ENCODE results near the gene ARHGAP8.

The ARHGAP8 gene

GRCh38 chr22:44777364-44777755 is 25.0 kb downstream of the ARHGAP8 start:
- H3K4me3 ChIP-seq (ENCODE audit: low read depth, low read length), result no peak overlapping the region
- no peak for DNase-seq (ENCODE audit: low read depth)
- TF ChIP-seq POLR2A (IDR thresholded peaks at IDR 0.05; ENCODE audit: extremely low read depth, insufficient read length) (no peak), MYC (IDR thresholded peaks at IDR 0.05; ENCODE audit: low read depth, low read length) (no peak), MAX (IDR thresholded peaks at IDR 0.05; ENCODE audit: low read depth, low read length) (no peak), CTCF (IDR thresholded peaks at IDR 0.05; ENCODE audit: low read depth, low read length) (no peak)

- no peak for DNase-seq (ENCODE audit: low read depth)
- TF ChIP-seq MAX (IDR thresholded peaks at IDR 0.05; ENCODE audit: low read depth, low read length), result no peak
- no peak for TF ChIP-seq MYC (IDR thresholded peaks at IDR 0.05; ENCODE audit: low read depth, low read length)
- no peak for TF ChIP-seq CTCF (IDR thresholded peaks at IDR 0.05; ENCODE audit: low read depth, low read length)
- no peak for TF ChIP-seq POLR2A (IDR thresholded peaks at IDR 0.05; ENCODE audit: extremely low read depth, insufficient read length)
- H3K4me3 ChIP-seq (ENCODE audit: low read depth, low read length), result no peak overlapping the region
Observed at GRCh38 chr22:44780876-44781449, 28.6 kb downstream of the ARHGAP8 start.

GRCh38 chr22:44782363-44782963 is 30.1 kb downstream of the ARHGAP8 start:
- TF ChIP-seq CTCF (IDR thresholded peaks at IDR 0.05; ENCODE audit: low read depth, low read length), result no peak
- no peak for TF ChIP-seq POLR2A (IDR thresholded peaks at IDR 0.05; ENCODE audit: extremely low read depth, insufficient read length)
- no peak for TF ChIP-seq MAX (IDR thresholded peaks at IDR 0.05; ENCODE audit: low read depth, low read length)
- TF ChIP-seq MYC (IDR thresholded peaks at IDR 0.05; ENCODE audit: low read depth, low read length), result no peak
- no peak for DNase-seq (ENCODE audit: low read depth)
- H3K4me3 ChIP-seq (ENCODE audit: low read depth, low read length), result no peak overlapping the region

- no peak for TF ChIP-seq POLR2A (IDR thresholded peaks at IDR 0.05; ENCODE audit: extremely low read depth, insufficient read length)
- no peak for TF ChIP-seq MAX (IDR thresholded peaks at IDR 0.05; ENCODE audit: low read depth, low read length)
- no peak for TF ChIP-seq MYC (IDR thresholded peaks at IDR 0.05; ENCODE audit: low read depth, low read length)
- no peak for TF ChIP-seq CTCF (IDR thresholded peaks at IDR 0.05; ENCODE audit: low read depth, low read length)
- no peak for DNase-seq (ENCODE audit: low read depth)
- H3K4me3 ChIP-seq (ENCODE audit: low read depth, low read length), result no peak overlapping the region
Observed at GRCh38 chr22:44783091-44783490, 30.7 kb downstream of the ARHGAP8 start.

GRCh38 chr22:44783581-44783980 is 31.2 kb downstream of the ARHGAP8 start:
- no peak overlapping the region for H3K4me3 ChIP-seq (ENCODE audit: low read depth, low read length)
- DNase-seq (ENCODE audit: low read depth), result no peak
- TF ChIP-seq MAX (IDR thresholded peaks at IDR 0.05; ENCODE audit: low read depth, low read length), result no peak
- no peak for TF ChIP-seq CTCF (IDR thresholded peaks at IDR 0.05; ENCODE audit: low read depth, low read length)
- no peak for TF ChIP-seq MYC (IDR thresholded peaks at IDR 0.05; ENCODE audit: low read depth, low read length)
- no peak for TF ChIP-seq POLR2A (IDR thresholded peaks at IDR 0.05; ENCODE audit: extremely low read depth, insufficient read length)
